Activated effector memory CD4-positive, alpha-beta T cell treated with Interleukin-2 at 50 U/mL for 16 hours (primary cell): ENCODE measurements around the gene PNN.
"Not testable (repeated sequence)": the region's sequence is repeated elsewhere in the genome, so short reads cannot be mapped to it uniquely, and the experiment has no call there.

Experiments
- DNase-seq: peaks from one replicate; pipeline ENCODE4 v3.0.0-alpha.2; 2020

The PNN gene

GRCh38 chr14:39174560-39175444 is at the start of gene PNN:
Gene PNN (plus strand): TSS chr14:39175254. CDS start chr14:39175280, 26 bp downstream.
- peak; percentile 97 for DNase-seq

GRCh38 chr14:39137835-39138234 is 37.2 kb upstream of the PNN start:
- DNase-seq: not testable (repeated sequence)

- no peak for DNase-seq
Measured at GRCh38 chr14:39138440-39138839, 36.6 kb upstream of the PNN start.

- DNase-seq: no peak
Measured at GRCh38 chr14:39140170-39140569, 34.9 kb upstream of the PNN start.

- not testable (repeated sequence) for DNase-seq
Measured at GRCh38 chr14:39141623-39142022, 33.4 kb upstream of the PNN start.

- DNase-seq: not testable (repeated sequence)
Measured at GRCh38 chr14:39143226-39143625, 31.8 kb upstream of the PNN start.

- DNase-seq: no peak
Measured at GRCh38 chr14:39145266-39145966, 29.6 kb upstream of the PNN start.

GRCh38 chr14:39154594-39155189 is 20.4 kb upstream of the PNN start:
- DNase-seq: no peak

- no peak for DNase-seq
Measured at GRCh38 chr14:39157491-39157890, 17.6 kb upstream of the PNN start.

GRCh38 chr14:39158222-39158858 is 16.7 kb upstream of the PNN start:
- DNase-seq: no peak

- no peak for DNase-seq
Measured at GRCh38 chr14:39160494-39160893, 14.6 kb upstream of the PNN start.

GRCh38 chr14:39167797-39168320 is 7.2 kb upstream of the PNN start:
- not testable (repeated sequence) for DNase-seq

GRCh38 chr14:39168591-39168990 is 6.5 kb upstream of the PNN start:
- DNase-seq: no peak

GRCh38 chr14:39169541-39169900 is 5.5 kb upstream of the PNN start:
- no peak for DNase-seq

GRCh38 chr14:39173198-39173597 is 1.9 kb upstream of the PNN start:
- no peak for DNase-seq

- no peak for DNase-seq
Measured at GRCh38 chr14:39175445-39176262, 600 bp downstream of the PNN start.

GRCh38 chr14:39176263-39177167 is 1.5 kb downstream of the PNN start:
- no peak for DNase-seq

GRCh38 chr14:39177168-39177545 is 2.1 kb downstream of the PNN start:
- no peak for DNase-seq

GRCh38 chr14:39179042-39179441 is 4.0 kb downstream of the PNN start:
- no peak for DNase-seq

- DNase-seq: no peak
Measured at GRCh38 chr14:39180553-39180952, 5.5 kb downstream of the PNN start.
